RWPE1 (cell line): ENCODE measurements around the gene FBN2.

ENCODE experiments used
- CTCF ChIA-PET: fragments of 350-600 bp; sonication (Branson Sonifier 250); formaldehyde crosslinking; extraction: SDS; loops from one replicate; lab custom pipeline; 2021; lab: Yijun Ruan, JAX
- POLR2A ChIA-PET: fragments of 400-600 bp; formaldehyde crosslinking; extraction: SDS; loops from one replicate; lab custom pipeline; 2020; ENCODE audit warnings: antibody characterized with exemption; ENCODE audit not compliant: low non-redundant PET; lab: Yijun Ruan, JAX
- DNase-seq: peaks from one replicate; pipeline ENCODE4 v3.0.0; 2012; ENCODE audit warnings: low spot score
- H3K27ac ChIP-seq: fragments of 450-650 bp; 2 replicates; pipeline ENCODE4 v1.5.1; 2017
- CTCF ChIP-seq: fragments of 450-650 bp; conservative IDR thresholded peaks from 2 replicates; pipeline ENCODE4 v1.5.1; 2017; ENCODE audit warnings: low read depth, mild to moderate bottlenecking

Gene FBN2

GRCh38 chr5:128549496-128549895 is 11.5 kb upstream of the FBN2 start:
- DNase-seq: no peak
- POLR2A ChIA-PET: no interaction called here
- no peak for TF ChIP-seq CTCF
- no peak overlapping the region for H3K27ac ChIP-seq
- CTCF ChIA-PET: no interaction called here

GRCh38 chr5:128546658-128547281 is 8.7 kb upstream of the FBN2 start:
- H3K27ac ChIP-seq: no peak overlapping the region
- POLR2A ChIA-PET: no interaction called here
- no peak for TF ChIP-seq CTCF
- DNase-seq: no peak
- CTCF ChIA-PET: no interaction called here

- ChIA-PET CTCF (interaction anchor here (0.7 kb wide), 3 partner anchors 31 to 464 kb away, joined by 4 to 8 read pairs (median 5); no protein-coding TSS in a partner anchor), POLR2A (no interaction called here)
- no peak for DNase-seq
- no peak overlapping the region for H3K27ac ChIP-seq
- no peak for TF ChIP-seq CTCF
Measured at GRCh38 chr5:128541385-128541784, 3.3 kb upstream of the FBN2 start.

GRCh38 chr5:128539038-128539429 is 989 bp upstream of the FBN2 start:
- DNase-seq: peak; percentile 26
- CTCF ChIA-PET: interaction anchor here (0.5 kb wide), 1 partner anchor 166 kb away, joined by 4 read pairs; no protein-coding TSS in a partner anchor
- POLR2A ChIA-PET: no interaction called here
- H3K27ac ChIP-seq: peak overlapping the region; percentile 97
- TF ChIP-seq CTCF: no peak

- TF ChIP-seq CTCF: no peak
- ChIA-PET CTCF (interaction anchor here (0.5 to 1.1 kb wide), 2 partner anchors 136 to 165 kb away, joined by 3 to 4 read pairs; no protein-coding TSS in a partner anchor), POLR2A (no interaction called here)
- peak; percentile 79 for DNase-seq
- H3K27ac ChIP-seq: peak overlapping the region; percentile 97
Measured at GRCh38 chr5:128538250-128539037, 399 bp upstream of the FBN2 start.

- POLR2A ChIA-PET: no interaction called here
- H3K27ac ChIP-seq: peak overlapping the region; percentile 97
- DNase-seq: peak; percentile 49
- CTCF ChIA-PET: interaction anchor here (1.1 kb wide), 1 partner anchor 137 kb away, joined by 3 read pairs; no protein-coding TSS in a partner anchor
- no peak for TF ChIP-seq CTCF
Measured at GRCh38 chr5:128537221-128537999, 635 bp downstream of the FBN2 start.
